Caco-2 (cell line): ENCODE measurements around the gene NANS. TPM values are rescaled to one million over a fixed set of nuclear protein-coding genes. Genes with fewer than 3 reads are reported as not detected.

Source experiments
- BruUV-seq: library from RNA; stranded (reverse); fragments of 400-500 nt; replicated peaks from 2 replicates; lab custom pipeline; 2021; lab: Mats Ljungman, UMichigan
- CTCF ChIA-PET: fragments of 300-600 bp; sonication (Branson Sonifier 250); formaldehyde crosslinking; loops from one replicate; lab custom pipeline; 2022; ENCODE audit warnings: antibody characterized with exemption; lab: Charles Lee
- POLR2A ChIA-PET: fragments of 300-600 bp; sonication (Branson Sonifier 250); formaldehyde crosslinking; loops from one replicate; lab custom pipeline; 2022; ENCODE audit warnings: antibody characterized with exemption; lab: Charles Lee
- DNase-seq, 2 experiments: peaks; one replicate each; pipeline versions ENCODE4 v3.0.0 to v3.0.0-alpha.2; 2020 to 2022
- H3K27me3 ChIP-seq: replicated peaks from 2 replicates; pipeline ENCODE4 v1.6.0; 2011; ENCODE audit warnings: low read length; ENCODE audit not compliant: control insufficient read depth, insufficient read depth
- H3K36me3 ChIP-seq: 2 replicates; pipeline ENCODE4 v1.5.1; 2011; ENCODE audit warnings: low read length; ENCODE audit not compliant: control insufficient read depth, insufficient read depth
- H3K4me1 ChIP-seq: fragments of 250-450 bp; sonication (Bioruptor Pico); 2 replicates; pipeline ENCODE4 v1.5.1; 2020; ENCODE audit warnings: mild to moderate bottlenecking
- H3K4me3 ChIP-seq: 2 replicates; pipeline ENCODE4 v1.5.1; 2011; ENCODE audit warnings: low read depth, mild to moderate bottlenecking, control low read depth, low read length
- H3K9me3 ChIP-seq: fragments of 250-450 bp; sonication (Bioruptor Pico); 2 replicates; pipeline ENCODE4 v1.5.1; 2020; ENCODE audit warnings: mild to moderate bottlenecking, moderate library complexity
- H3K27ac Mint-ChIP-seq: one replicate; pipeline ENCODE4 v1.8.0; 2022; ENCODE audit warnings: mixed read lengths; ENCODE audit not compliant: unreplicated experiment
- H3K27me3 Mint-ChIP-seq: one replicate; pipeline ENCODE4 v1.8.0; 2022; ENCODE audit warnings: mixed read lengths; ENCODE audit not compliant: insufficient read depth, unreplicated experiment
- H3K36me3 Mint-ChIP-seq: one replicate; pipeline ENCODE4 v1.8.0; 2022; ENCODE audit warnings: mild to moderate bottlenecking, mixed read lengths; ENCODE audit not compliant: insufficient read depth, unreplicated experiment
- H3K4me1 Mint-ChIP-seq: one replicate; pipeline ENCODE4 v1.8.0; 2022; ENCODE audit warnings: low read depth, mixed read lengths; ENCODE audit not compliant: unreplicated experiment
- H3K4me3 Mint-ChIP-seq: one replicate; pipeline ENCODE4 v1.8.0; 2022; ENCODE audit warnings: mild to moderate bottlenecking, moderate library complexity, mixed read lengths; ENCODE audit not compliant: unreplicated experiment
- H3K9me3 Mint-ChIP-seq: one replicate; pipeline ENCODE4 v1.8.0; 2022; ENCODE audit warnings: mixed read lengths; ENCODE audit not compliant: unreplicated experiment
- CTCF ChIP-seq, 2 experiments: fragments of 200-600 bp in 1 of 2; IDR thresholded peaks; 1 replicate in 1 of 2; 2 replicates in 1 of 2; pipeline versions ENCODE4 v1.5.1 to v1.8.0; 2011 to 2022; ENCODE audit warnings: antibody characterized with exemption in 1 of 2, control low read depth in 1 of 2, inconsistent platforms in 1 of 2, low read depth in 1 of 2, low read length in 1 of 2, mild to moderate bottlenecking in 1 of 2, moderate library complexity in 1 of 2; ENCODE audit not compliant: insufficient read depth in 1 of 2, severe bottlenecking in 1 of 2, unreplicated experiment in 1 of 2
- intact Hi-C: fragments of 100-400 bp; cut with micrococcal nuclease; formaldehyde crosslinking; loops from one replicate; pipeline ENCODE4 v1.10.0; 2022; ENCODE audit not compliant: unreplicated experiment
- total RNA-seq: library from RNA; stranded (reverse); gene quantifications from 2 replicates; pipeline ENCODE4 v1.2.3, GENCODE V29; 2022

NANS gene
- total RNA-seq, 1 experiment from 2014 or later = 68.7 TPM

GRCh38 chr9:98132158-98132557 is 75.6 kb downstream of the NANS start:
- Mint-ChIP-seq H3K36me3 (peaks cover 37% of the 10 kb centered on the region), H3K4me3 (no peak overlapping the region), H3K4me1 (no peaks in the 10 kb centered on the region), H3K27ac (no peak overlapping the region), H3K27me3 (no peaks in the 10 kb centered on the region), H3K9me3 (no peaks in the 10 kb centered on the region)
- Histone ChIP-seq H3K4me3 (no peak overlapping the region), H3K27me3 (no peaks in the 10 kb centered on the region), H3K36me3 (peaks cover 2% of the 10 kb centered on the region; the same call in 1 of the 2 replicates), H3K4me1 (no peaks in the 10 kb centered on the region), H3K9me3 (no peaks in the 10 kb centered on the region)
- ChIA-PET CTCF (no interaction called here), POLR2A (no interaction called here)
- no peak for DNase-seq
- intact Hi-C loops = no loop called here
- no peak for TF ChIP-seq CTCF (IDR thresholded peaks at IDR 0.05; ENCODE audit: insufficient read depth in 1 of 2, low read depth in 1 of 2, low read length in 1 of 2, severe bottlenecking in 1 of 2, unreplicated experiment in 1 of 2)
- BruUV-seq = no TSS peak

Other genes starting within 250 kb of the NANS start
- not detected in 2 replicates for gene FOXE1, start 203.5 kb upstream of the NANS start, total RNA-seq
- 10.0 and 15.2 TPM in 2 replicates for gene TRMO, start 134.2 kb upstream of the NANS start, total RNA-seq
- not detected in 2 replicates for gene HEMGN, start 118.6 kb upstream of the NANS start, total RNA-seq
- gene ANP32B, start 73.4 kb upstream of the NANS start, total RNA-seq = 299 and 317 TPM in 2 replicates
- 30.3 and 34.5 TPM in 2 replicates for gene TRIM14, start 62.5 kb downstream of the NANS start, total RNA-seq
- 18.9 and 20.0 TPM in 2 replicates for gene CORO2A, start 135.9 kb downstream of the NANS start, total RNA-seq
- gene TBC1D2, start 198.9 kb downstream of the NANS start, total RNA-seq = 8.5 and 8.6 TPM in 2 replicates